H1 (cell line): ENCODE data around the gene GANAB. TPM values are rescaled to one million over a fixed set of nuclear protein-coding genes. Genes with fewer than 3 reads are reported as not detected.
A peak's percentile ranks its signal among the peaks of the same experiment; 100 is the strongest.

Experiments used
- CTCF ChIA-PET: fragments of 300-600 bp; sonication (Branson Sonifier 250); formaldehyde crosslinking; loops from one replicate; lab custom pipeline; 2021; ENCODE audit not compliant: partially characterized antibody; lab: Charles Lee
- POLR2A ChIA-PET: fragments of 300-600 bp; sonication (Branson Sonifier 250); formaldehyde crosslinking; loops from one replicate; lab custom pipeline; 2021; ENCODE audit warnings: inconsistent platforms; ENCODE audit not compliant: partially characterized antibody; lab: Charles Lee
- DNase-seq, 2 experiments: peaks; one replicate each; pipeline versions ENCODE4 v3.0.0 to v3.0.0-alpha.2; 2010 to 2022; ENCODE audit warnings: low spot score in 2 of 2, low read depth in 1 of 2, mixed read lengths in 1 of 2
- FAIRE-seq: peaks from 2 replicates; lab custom pipeline; 2011; peaks lifted over from hg19 to GRCh38; lab: Jason Lieb, UNC
- H2AFZ ChIP-seq: 2 replicates; pipeline ENCODE4 v1.8.1; 2012; ENCODE audit warnings: low read length, inconsistent platforms
- H2AK5ac ChIP-seq: 2 replicates; pipeline ENCODE4 v1.6.1; 2013; ENCODE audit warnings: low read depth, low read length
- H2BK120ac ChIP-seq: replicated peaks from 2 replicates; pipeline ENCODE3; 2013; ENCODE audit warnings: low read depth, low read length, inconsistent platforms
- H2BK12ac ChIP-seq: 2 replicates; pipeline ENCODE4 v1.6.1; 2013; ENCODE audit warnings: low read depth, low read length
- H2BK15ac ChIP-seq: 2 replicates; pipeline ENCODE4 v1.6.1; 2013; ENCODE audit warnings: low read length
- H2BK20ac ChIP-seq: 2 replicates; pipeline ENCODE4 v1.6.1; 2013; ENCODE audit warnings: low read length
- H2BK5ac ChIP-seq: 2 replicates; pipeline ENCODE4 v1.6.1; 2013; ENCODE audit warnings: low read depth, low read length
- H3K14ac ChIP-seq: 2 replicates; pipeline ENCODE4 v1.6.1; 2013; ENCODE audit warnings: inconsistent platforms; ENCODE audit not compliant: insufficient read length
- H3K18ac ChIP-seq: 2 replicates; pipeline ENCODE4 v1.6.1; 2013; ENCODE audit warnings: low read length; ENCODE audit errors: extremely low read depth
- H3K23ac ChIP-seq: 2 replicates; pipeline ENCODE4 v1.6.1; 2013; ENCODE audit warnings: inconsistent platforms; ENCODE audit not compliant: insufficient read length
- H3K23me2 ChIP-seq: 2 replicates; pipeline ENCODE4 v1.6.1; 2013; ENCODE audit warnings: low read depth, low read length
- H3K27ac ChIP-seq: 2 replicates; pipeline ENCODE4 v1.6.1; 2011; ENCODE audit warnings: low read depth, low read length, inconsistent platforms
- H3K27me3 ChIP-seq, 4 experiments: replicated peaks in 1 of 4; 1 replicate in 1 of 4; 2 replicates in 3 of 4; pipeline versions ENCODE4 v1.6.1 to v1.8.1; 2011 to 2013; ENCODE audit warnings: low read length in 3 of 4, mild to moderate bottlenecking in 3 of 4, inconsistent platforms in 2 of 4, mixed read lengths in 2 of 4, moderate library complexity in 1 of 4; ENCODE audit not compliant: control insufficient read depth in 3 of 4, insufficient read depth in 3 of 4; ENCODE audit errors: extremely low read depth in 1 of 4
- H3K36me3 ChIP-seq, 4 experiments: 2 replicates each; pipeline versions ENCODE4 v1.6.1 to v1.8.1; 2011 to 2013; ENCODE audit warnings: mild to moderate bottlenecking in 4 of 4, low read length in 3 of 4, moderate library complexity in 2 of 4, control low read depth in 1 of 4, inconsistent platforms in 1 of 4; ENCODE audit not compliant: insufficient read depth in 4 of 4, control insufficient read depth in 2 of 4
- H3K4ac ChIP-seq: replicated peaks from 2 replicates; pipeline ENCODE3; 2013; ENCODE audit warnings: low read length, low read depth, mixed read lengths, inconsistent platforms; ENCODE audit not compliant: insufficient read length
- H3K4me1 ChIP-seq, 4 experiments: replicated peaks in 1 of 4; 1 replicate in 1 of 4; 2 replicates in 3 of 4; pipeline versions ENCODE4 v1.6.1 to v1.8.1; 2011 to 2013; ENCODE audit warnings: low read length in 3 of 4, inconsistent platforms in 2 of 4, mixed read lengths in 1 of 4; ENCODE audit not compliant: insufficient read depth in 4 of 4, control insufficient read depth in 3 of 4
- H3K4me2 ChIP-seq, 2 experiments: 2 replicates each; pipeline versions ENCODE4 v1.6.1 to v1.8.1; 2011 to 2013; ENCODE audit warnings: low read depth in 2 of 2, low read length in 2 of 2, control low read depth in 1 of 2, inconsistent platforms in 1 of 2, mild to moderate bottlenecking in 1 of 2; ENCODE audit not compliant: insufficient read depth in 1 of 2
- H3K4me3 ChIP-seq, 4 experiments: fragments of 200-600, 300-600 bp in 1 of 4; sonication (generic), shearing (Covaris generic), sonication (Bioruptor Twin) in 1 of 4; 2 replicates each; pipeline versions ENCODE4 v1.5.1 to v1.8.1; 2011 to 2016; ENCODE audit warnings: low read length in 4 of 4, low read depth in 3 of 4, control low read depth in 2 of 4, inconsistent platforms in 2 of 4, mild to moderate bottlenecking in 2 of 4, mixed read lengths in 1 of 4, moderate library complexity in 1 of 4; ENCODE audit not compliant: insufficient read depth in 2 of 4; ENCODE audit errors: extremely low read depth in 1 of 4
- H3K56ac ChIP-seq: replicated peaks from 2 replicates; pipeline ENCODE3; 2013; ENCODE audit warnings: low read depth, mild to moderate bottlenecking, mixed read lengths, low read length, inconsistent platforms; ENCODE audit not compliant: insufficient read length
- H3K79me1 ChIP-seq: 2 replicates; pipeline ENCODE4 v1.6.1; 2013; ENCODE audit warnings: low read depth, low read length, control low read depth
- H3K79me2 ChIP-seq, 2 experiments: 2 replicates each; pipeline versions ENCODE4 v1.6.1 to v1.8.1; 2012 to 2013; ENCODE audit warnings: low read length in 2 of 2, mild to moderate bottlenecking in 2 of 2, inconsistent platforms in 1 of 2; ENCODE audit not compliant: insufficient read depth in 2 of 2, control insufficient read depth in 1 of 2
- H3K9ac ChIP-seq, 4 experiments: replicated peaks in 1 of 4; 1 replicate in 1 of 4; 2 replicates in 3 of 4; pipeline versions ENCODE4 v1.6.1 to v1.8.1; 2011 to 2013; ENCODE audit warnings: low read depth in 3 of 4, low read length in 3 of 4, control low read depth in 2 of 4, mild to moderate bottlenecking in 2 of 4, moderate library complexity in 2 of 4, inconsistent platforms in 1 of 4; ENCODE audit errors: extremely low read depth in 1 of 4
- H3K9me3 ChIP-seq, 2 experiments: 2 replicates each; pipeline versions ENCODE4 v1.6.1 to v1.8.1; 2012 to 2013; ENCODE audit warnings: mild to moderate bottlenecking in 2 of 2, moderate library complexity in 2 of 2, control low read depth in 1 of 2, inconsistent platforms in 1 of 2, low read depth in 1 of 2, low read length in 1 of 2, mixed read lengths in 1 of 2; ENCODE audit not compliant: insufficient read depth in 2 of 2
- H4K20me1 ChIP-seq, 2 experiments: replicated peaks in 1 of 2; 2 replicates each; pipeline versions ENCODE3 to v1.8.1; 2011 to 2013; ENCODE audit warnings: inconsistent platforms in 2 of 2, low read length in 2 of 2, mild to moderate bottlenecking in 1 of 2; ENCODE audit not compliant: insufficient read depth in 2 of 2, control insufficient read depth in 1 of 2
- H4K5ac ChIP-seq: 2 replicates; pipeline ENCODE4 v1.6.1; 2013; ENCODE audit warnings: low read length, low read depth, mixed read lengths, inconsistent platforms; ENCODE audit not compliant: insufficient read length
- H4K8ac ChIP-seq: 2 replicates; pipeline ENCODE4 v1.8.0; 2013; ENCODE audit warnings: mild to moderate bottlenecking, moderate library complexity, low read length, inconsistent platforms; ENCODE audit not compliant: insufficient read depth; ENCODE audit errors: extremely low read depth
- H4K91ac ChIP-seq: replicated peaks from 2 replicates; pipeline ENCODE3; 2013; ENCODE audit warnings: low read length, mixed read lengths, inconsistent platforms; ENCODE audit not compliant: insufficient read length
- BCL11A ChIP-seq, 2 experiments: IDR thresholded peaks; one replicate each; pipeline ENCODE4 v1.6.1; 2011; ENCODE audit warnings: low read depth in 2 of 2, low read length in 2 of 2, mild to moderate bottlenecking in 2 of 2
- BRCA1 ChIP-seq: IDR thresholded peaks from 2 replicates; pipeline ENCODE4 v1.6.1; 2012; ENCODE audit warnings: low read depth, low read length, improper control_type of control experiment
- CBX8 ChIP-seq: fragments of 300-800, 300-1000 bp; sonication (generic); IDR thresholded peaks from 2 replicates; pipeline ENCODE4 v1.7.1; 2016; ENCODE audit warnings: low read depth, low read length, borderline replicate concordance
- JUN ChIP-seq: IDR thresholded peaks from 2 replicates; pipeline ENCODE4 v1.6.1; 2011; ENCODE audit warnings: low read depth, mild to moderate bottlenecking, improper control_type of control experiment, low read length
- KDM5A ChIP-seq: fragments of 200-600 bp; IDR thresholded peaks from 2 replicates; pipeline ENCODE4 v1.7.1; 2012; ENCODE audit warnings: mild to moderate bottlenecking, low read length, inconsistent platforms, mixed read lengths
- MAFK ChIP-seq: IDR thresholded peaks from 2 replicates; pipeline ENCODE4 v1.6.1; 2012; ENCODE audit warnings: low read depth, mild to moderate bottlenecking, improper control_type of control experiment, low read length
- RNF2 ChIP-seq: fragments of 200-900, 300-1000 bp; sonication (generic); IDR thresholded peaks from 2 replicates; pipeline ENCODE4 v1.7.1; 2016; ENCODE audit warnings: borderline replicate concordance, low read depth, mild to moderate bottlenecking, antibody characterized with exemption, low read length; ENCODE audit not compliant: poor library complexity, severe bottlenecking; ENCODE audit errors: missing control alignments
- SIN3A ChIP-seq, 2 experiments: IDR thresholded peaks in 1 of 2; conservative IDR thresholded peaks in 1 of 2; 2 replicates each; pipeline ENCODE4 v1.6.1; 2011 to 2012; ENCODE audit warnings: low read length in 2 of 2, improper control_type of control experiment in 1 of 2, low read depth in 1 of 2, mild to moderate bottlenecking in 1 of 2
- SIRT6 ChIP-seq: IDR thresholded peaks from one replicate; pipeline ENCODE4 v1.7.1; 2012; ENCODE audit warnings: low read length, inconsistent platforms
- SP4 ChIP-seq: IDR thresholded peaks from 2 replicates; pipeline ENCODE4 v1.6.1; 2012; ENCODE audit warnings: low read length, inconsistent platforms
- ZNF274 ChIP-seq: IDR thresholded peaks from 2 replicates; pipeline ENCODE4 v1.7.0; 2012; ENCODE audit warnings: low read length, borderline replicate concordance; ENCODE audit errors: extremely low read depth
- WGBS, 2 experiments: shearing (Covaris generic) in 1 of 2; methylation state at CpG; one replicate each; pipeline versions ENCODE4 v1.1.6 to v1.1.7; 2013 to 2015; ENCODE audit warnings: low lambda C conversion rate in 2 of 2, mixed read lengths in 2 of 2, inconsistent platforms in 1 of 2, low coverage in 1 of 2, missing lambda C conversion rate in 1 of 2; ENCODE audit not compliant: insufficient replicate concordance in 2 of 2, insufficient coverage in 1 of 2, insufficient read length in 1 of 2; ENCODE audit errors: extremely low coverage in 1 of 2, missing lambda C conversion rate in 1 of 2; 5-methylcytosine and 5-hydroxymethylcytosine counted together
- polyA plus RNA-seq, 7 experiments: library from polyadenylated mRNA; depleted of rRNA in 3 of 7; stranded (reverse) in 5 of 7; unstranded in 2 of 7; fragments of >200 nt in 5 of 7; fragments of 200-250 nt in 2 of 7; gene quantifications; 1 replicate in 5 of 7; 2 replicates in 1 of 7; 4 replicates in 1 of 7; pipeline versions ENCODE4 v1.2.1 to v1.2.3, GENCODE V29; 2011 to 2013; ENCODE audit warnings: missing spikeins in 2 of 7, mixed read lengths in 2 of 7
- total RNA-seq: library from RNA; stranded (reverse); fragmentation: NEBNext Ultra II Directional; extraction: Animal tissue kit (Norgen Biotek cat#: 25700); gene quantifications from 2 replicates; pipeline ENCODE4 v1.2.1, GENCODE V29; 2021

GANAB gene
- total and polyA plus RNA-seq, 2 of the 8 experiments (the other 6 are each of a cell fraction or from before 2014, with no cell fraction given), result 289 to 330 TPM

DNA sequence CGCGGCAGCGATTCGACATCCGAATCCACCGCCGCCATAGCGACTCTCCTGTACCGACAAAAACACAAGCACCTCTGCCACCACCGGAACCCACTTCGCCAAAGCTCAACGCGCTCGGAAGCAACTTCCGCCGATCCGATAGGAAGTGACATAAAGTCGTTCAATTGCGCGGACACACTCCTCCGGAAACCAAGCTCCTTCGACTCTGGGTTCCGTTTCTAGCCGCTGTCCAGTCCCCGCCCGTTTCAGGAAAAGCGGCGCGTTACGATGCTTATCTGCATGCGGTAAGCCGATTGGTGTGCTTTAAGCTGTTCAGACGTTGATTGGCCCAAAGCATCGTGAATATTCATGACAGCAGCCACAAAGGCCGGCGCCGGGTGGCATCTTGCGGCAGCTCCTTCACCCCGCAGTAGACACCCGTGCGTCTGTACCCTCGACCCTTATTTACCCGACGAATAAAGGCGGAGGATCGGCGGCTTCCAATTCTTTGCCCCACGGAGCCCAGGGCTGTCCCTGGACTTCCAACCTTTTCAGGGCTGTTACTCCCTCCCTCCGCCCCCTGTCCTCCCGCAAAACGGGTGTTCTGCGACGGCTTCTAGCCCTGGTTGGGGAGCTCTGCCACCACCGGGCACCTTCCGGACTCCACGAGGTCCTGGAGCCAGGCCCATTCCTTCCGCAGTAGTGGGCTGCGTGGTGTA, 54.8 kb downstream of the GANAB start, which contains the start of gene TUT1:
TSS of gene TUT1 (minus strand) at position 76 of the 698 bp plus-strand sequence. CDS start at position 38, 38 bp downstream.
- CTCF ChIA-PET, result interaction anchor here (0.8 to 7.2 kb wide), 25 partner anchors 9 to 1660 kb away, joined by 3 to 97 read pairs (median 4); partner anchors contain the start of genes C11orf98, CSKMT, EML3 and MTA2
- no peak within 1 kb of the TSS for H4K91ac ChIP-seq
- H4K20me1 ChIP-seq, result peaks cover 1 to 6% of the 10 kb centered on the region in 2 experiments
- H2AFZ ChIP-seq, result no peak within 1 kb of the TSS
- H2BK15ac ChIP-seq, result peak within 1 kb of the TSS; percentile 85
- H3K9me3 ChIP-seq, result no peaks in the 10 kb centered on the region
- H3K79me1 ChIP-seq, result no peaks in the 10 kb centered on the region
- H3K14ac ChIP-seq, result no peak within 1 kb of the TSS
- peak within 1 kb of the TSS; percentile 73 to 90 (median 80) for H3K9ac ChIP-seq
- peak within 1 kb of the TSS; percentile 78; the same call in 1 of the 2 replicates for H2BK12ac ChIP-seq
- WGBS, 2 experiments, result 2% methylated on average over 58 of the region's 58 CpGs; no CpG with 5 or more reads in 1 of the 2 experiments
- H4K8ac ChIP-seq, result peak within 1 kb of the TSS; percentile 90
- peak within 1 kb of the TSS; percentile 25 for H4K5ac ChIP-seq
- H3K4me2 ChIP-seq, result peak within 1 kb of the TSS; percentile 87 to 90
- peaks cover 0 to 14% of the 10 kb centered on the region in 2 experiments; a peak in 2 of 4 replicates for H3K79me2 ChIP-seq
- H3K18ac ChIP-seq, result peak within 1 kb of the TSS; percentile 49
- no peak within 1 kb of the TSS for H2BK20ac ChIP-seq
- H2BK5ac ChIP-seq, result peak within 1 kb of the TSS; percentile 57; the same call in 1 of the 2 replicates
- peak within 1 kb of the TSS; percentile 67 for H3K56ac ChIP-seq
- H3K36me3 ChIP-seq, result peaks cover 19 to 50% (median 24%) of the 10 kb centered on the region in 4 experiments
- peak within 1 kb of the TSS; percentile 72 for H3K27ac ChIP-seq
- DNase-seq (peak; percentile 93 to 97), FAIRE-seq (peak; percentile 87)
- no peak within 1 kb of the TSS for H3K23ac ChIP-seq
- H3K4me1 ChIP-seq, result peaks cover 0 to 3% (median under 1%) of the 10 kb centered on the region in 4 experiments; a peak in 5 of 7 replicates
- peak within 1 kb of the TSS; percentile 23 for H3K4ac ChIP-seq
- H3K23me2 ChIP-seq, result peaks cover 6% of the 10 kb centered on the region
- POLR2A ChIA-PET, result interaction anchor here (0.6 to 12.3 kb wide), 51 partner anchors 8 to 722 kb away, joined by 3 to 235 read pairs (median 6); partner anchors contain the start of genes B3GAT3, BSCL2, C11orf98 and CSKMT
- H3K4me3 ChIP-seq, result peak within 1 kb of the TSS; percentile 89 to 97 (median 94)
- H3K27me3 ChIP-seq, result no peaks in the 10 kb centered on the region
- peak within 1 kb of the TSS; percentile 87; the same call in 1 of the 2 replicates for H2AK5ac ChIP-seq
- H2BK120ac ChIP-seq, result no peak within 1 kb of the TSS
- peak; percentile 79; the same call in 1 of the 2 replicates for TF ChIP-seq KDM5A
- TF ChIP-seq BRCA1, result no peak
- no peak for TF ChIP-seq MAFK
- TF ChIP-seq SIN3A (conservative IDR thresholded peaks at IDR 0.05 in 1 of 2, IDR thresholded peaks at IDR 0.05 in 1 of 2; ENCODE audit: low read depth in 1 of 2, low read length in 2 of 2), result peak; percentile 92 to 97
- TF ChIP-seq SIRT6, result no peak
- TF ChIP-seq CBX8, result no peak
- no peak for TF ChIP-seq JUN
- TF ChIP-seq BCL11A (IDR thresholded peaks at IDR 0.05; ENCODE audit: low read depth in 2 of 2, low read length in 2 of 2), result no peak
- no peak for TF ChIP-seq RNF2
- TF ChIP-seq ZNF274, result no peak
- TF ChIP-seq SP4, result peak; percentile 96
